Activated gamma-delta T cell treated with Interleukin-2 at 50 U/mL for 16 hours (primary cell): ENCODE measurements around the gene MIPOL1.

ENCODE experiments used
- DNase-seq: peaks from one replicate; pipeline ENCODE4 v3.0.0-alpha.2; 2020

Gene MIPOL1

DNA sequence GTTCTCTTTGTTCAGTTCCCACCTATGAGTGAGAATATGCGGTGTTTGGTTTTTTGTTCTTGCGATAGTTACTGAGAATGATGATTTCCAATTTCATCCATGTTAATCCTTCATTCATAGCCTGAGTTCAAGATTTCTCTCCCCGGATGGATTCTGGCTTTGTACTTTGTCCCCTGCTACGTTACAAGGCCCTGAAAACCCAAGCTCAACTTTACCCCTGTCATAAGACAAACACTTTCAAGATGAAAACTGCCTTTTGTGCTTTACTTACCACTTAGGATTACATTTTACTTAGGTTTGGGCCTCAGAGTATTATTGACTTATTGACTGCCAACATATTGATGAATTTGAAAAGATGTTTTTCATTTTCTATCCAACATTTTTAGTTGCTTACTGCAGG is 361.0 kb downstream of the MIPOL1 start:
- no peak for DNase-seq

DNA sequence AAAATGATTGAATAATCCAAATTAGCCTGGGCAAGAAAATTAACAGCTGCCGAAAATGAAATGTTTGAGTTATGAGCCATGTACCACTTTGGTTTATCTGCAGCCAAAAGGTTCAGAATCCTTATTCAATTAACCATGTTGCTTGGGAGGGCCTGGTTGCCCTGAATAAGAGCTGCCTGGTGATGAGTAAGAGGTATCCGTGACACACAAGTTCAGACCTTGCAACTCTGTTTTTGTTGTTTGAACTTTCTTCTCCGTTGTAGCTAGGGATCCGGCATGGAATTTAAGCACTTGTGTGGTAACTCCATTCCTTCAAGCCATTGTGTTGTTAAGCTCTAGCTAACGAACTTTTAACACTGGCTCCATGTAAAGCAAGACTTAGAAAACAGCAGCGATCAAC is 361.6 kb downstream of the MIPOL1 start:
- no peak for DNase-seq

DNA sequence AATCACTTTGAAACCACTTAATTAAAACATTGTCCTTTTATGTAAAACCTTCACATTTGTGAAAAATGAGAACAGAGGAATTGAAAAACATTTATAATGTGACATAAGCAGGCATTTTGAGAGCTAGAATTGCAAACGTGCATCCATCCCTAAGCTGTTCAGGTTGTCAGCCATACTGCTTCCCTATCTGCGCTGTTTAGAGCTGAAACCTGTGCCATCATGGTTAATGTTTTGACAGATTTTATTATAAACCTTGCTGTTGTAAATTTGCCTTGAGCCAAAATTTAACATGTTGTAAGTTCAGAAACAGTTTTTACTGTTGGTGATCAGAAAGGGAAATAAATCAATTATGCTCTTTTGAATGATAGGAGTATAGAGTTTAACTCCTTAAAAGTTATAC is 365.5 kb downstream of the MIPOL1 start:
- no peak for DNase-seq

DNA sequence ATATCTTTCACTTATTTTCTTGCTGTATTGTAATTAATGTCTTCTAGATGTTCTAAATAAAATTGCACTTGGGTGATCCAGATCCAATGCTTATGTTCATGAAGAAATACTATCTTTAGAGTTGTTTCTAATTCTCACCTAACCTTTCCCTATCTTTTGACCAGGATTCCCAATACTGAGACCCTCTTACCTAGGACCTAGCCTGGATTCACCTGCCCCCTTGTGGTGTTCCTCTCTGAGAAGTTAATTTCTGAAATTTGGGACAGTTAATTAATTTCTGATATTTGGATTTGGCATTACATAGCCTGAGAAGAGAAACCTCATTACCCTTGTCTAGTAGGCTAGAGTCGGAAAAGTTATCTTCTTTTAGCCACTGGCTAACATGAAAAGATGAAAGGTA is 367.8 kb downstream of the MIPOL1 start:
- DNase-seq, result no peak

DNA sequence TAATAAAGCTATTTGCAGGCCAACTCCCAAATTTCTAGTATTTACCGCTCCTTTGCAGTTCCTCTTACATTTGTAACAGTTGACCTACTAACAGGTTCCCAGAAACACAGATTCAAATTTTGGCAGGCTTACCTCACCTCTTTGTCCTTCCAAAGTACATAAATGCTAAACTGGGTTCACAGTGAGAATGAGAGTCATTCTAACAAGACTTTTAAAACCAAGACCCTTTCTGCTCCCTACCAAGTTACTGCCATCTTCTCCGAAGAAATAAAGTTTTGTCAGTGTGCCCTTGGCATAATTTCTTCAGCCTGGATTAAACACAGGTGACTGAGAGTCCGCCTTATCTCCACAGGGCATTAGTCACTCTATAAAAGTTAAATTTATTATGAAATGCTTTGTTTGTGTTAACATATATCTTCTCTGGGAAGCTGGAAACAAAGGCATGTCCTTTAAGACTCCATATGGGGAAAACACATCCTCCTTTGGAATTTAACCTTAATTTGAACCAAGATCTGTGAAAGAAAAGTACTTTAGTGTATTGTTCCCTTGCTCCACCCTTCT is 369.2 kb downstream of the MIPOL1 start:
- no peak for DNase-seq

DNA sequence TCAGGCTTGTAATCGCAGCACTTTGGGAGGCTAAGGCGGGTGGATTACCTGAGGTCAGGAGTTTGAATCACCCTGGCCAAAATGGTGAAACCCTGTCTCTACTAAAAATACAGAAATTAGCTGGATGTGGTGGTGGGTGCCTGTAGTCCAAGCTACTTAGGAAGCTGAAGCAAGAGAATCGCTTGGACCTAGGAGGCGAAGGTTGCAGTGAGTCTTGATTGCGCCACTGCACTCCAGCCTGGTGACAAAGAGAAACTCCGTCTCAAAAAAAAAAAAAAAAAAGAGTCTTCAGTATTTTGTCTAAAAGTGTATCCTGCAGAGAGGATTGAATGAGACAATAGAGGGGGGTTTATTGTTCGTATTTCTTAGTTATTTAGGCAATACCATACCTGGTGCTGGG is 372.0 kb downstream of the MIPOL1 start:
- no peak for DNase-seq

DNA sequence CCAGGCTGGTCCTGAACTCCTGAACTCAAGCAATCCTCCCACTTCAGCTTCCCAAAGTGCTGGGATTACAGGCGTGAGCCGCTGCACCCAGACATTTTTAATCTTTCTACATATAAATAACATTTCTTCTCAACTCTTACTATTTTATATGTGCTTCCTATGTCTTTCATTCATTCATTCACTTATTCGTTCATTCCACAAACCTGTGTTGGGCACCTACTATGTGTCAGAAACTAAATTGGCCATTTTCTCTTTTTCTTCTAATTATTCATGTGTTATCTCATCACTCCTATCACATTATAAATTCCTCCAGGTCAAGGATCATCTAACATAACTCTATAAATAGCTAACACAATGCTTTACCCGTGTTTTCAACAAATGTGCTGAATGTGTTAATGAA is 373.7 kb downstream of the MIPOL1 start:
- no peak for DNase-seq

DNA sequence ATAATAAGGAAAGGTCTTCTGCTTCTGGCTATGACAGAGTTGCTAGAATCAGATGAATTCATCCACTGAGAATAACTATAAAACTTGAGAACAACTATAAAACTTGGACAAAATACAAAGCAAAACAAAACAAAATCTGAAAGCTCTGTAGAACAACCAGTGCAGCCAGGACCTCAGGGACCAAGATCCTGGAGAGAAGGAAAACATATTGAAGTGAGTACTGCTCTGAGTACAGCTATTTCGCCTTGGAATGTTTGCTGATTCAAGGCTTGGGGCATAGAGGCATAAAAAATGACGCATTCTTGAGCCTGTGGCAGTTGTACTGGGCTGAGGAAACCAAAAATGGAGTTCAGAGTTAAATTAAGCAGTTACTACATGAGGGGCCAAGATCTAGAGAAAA is 375.6 kb downstream of the MIPOL1 start:
- DNase-seq, result no peak

DNA sequence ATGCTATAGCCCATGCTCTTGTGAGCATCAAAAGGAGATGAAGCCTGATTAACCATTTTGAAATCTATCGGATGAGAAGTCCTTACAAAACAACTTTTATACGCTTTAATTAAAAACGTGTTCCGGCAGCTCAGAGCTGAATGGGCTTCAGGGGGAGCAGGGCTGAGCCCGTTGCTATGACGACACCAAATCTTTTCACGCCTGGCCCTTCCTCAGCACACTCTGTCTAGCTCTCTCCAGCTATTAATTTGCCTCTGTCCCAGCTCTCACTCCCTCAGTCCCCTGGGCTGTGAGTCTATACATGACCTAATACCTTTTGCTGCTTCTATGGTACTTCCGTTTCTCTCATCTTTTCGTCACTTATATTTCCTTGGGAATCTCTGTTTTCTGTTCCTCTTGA is 381.5 kb downstream of the MIPOL1 start:
- no peak for DNase-seq

DNA sequence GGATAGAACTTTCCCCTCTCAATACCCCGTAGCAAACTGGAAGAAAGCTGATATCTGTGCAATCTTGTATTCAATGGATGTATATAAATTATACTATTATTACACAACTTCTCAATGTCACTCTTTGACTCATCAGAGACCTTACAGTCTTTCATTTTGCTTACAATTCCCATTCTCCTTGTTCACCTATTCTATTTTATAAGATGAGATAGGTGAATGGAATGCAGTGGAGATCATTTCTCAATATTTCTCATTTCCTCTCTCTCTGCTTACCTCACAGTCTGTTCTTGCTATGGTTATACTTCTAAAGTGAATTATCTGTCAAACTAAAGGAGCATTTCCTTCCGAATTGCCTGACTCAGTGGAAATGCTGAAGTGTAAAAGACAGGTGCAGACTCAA is 382.4 kb downstream of the MIPOL1 start:
- no peak for DNase-seq

DNA sequence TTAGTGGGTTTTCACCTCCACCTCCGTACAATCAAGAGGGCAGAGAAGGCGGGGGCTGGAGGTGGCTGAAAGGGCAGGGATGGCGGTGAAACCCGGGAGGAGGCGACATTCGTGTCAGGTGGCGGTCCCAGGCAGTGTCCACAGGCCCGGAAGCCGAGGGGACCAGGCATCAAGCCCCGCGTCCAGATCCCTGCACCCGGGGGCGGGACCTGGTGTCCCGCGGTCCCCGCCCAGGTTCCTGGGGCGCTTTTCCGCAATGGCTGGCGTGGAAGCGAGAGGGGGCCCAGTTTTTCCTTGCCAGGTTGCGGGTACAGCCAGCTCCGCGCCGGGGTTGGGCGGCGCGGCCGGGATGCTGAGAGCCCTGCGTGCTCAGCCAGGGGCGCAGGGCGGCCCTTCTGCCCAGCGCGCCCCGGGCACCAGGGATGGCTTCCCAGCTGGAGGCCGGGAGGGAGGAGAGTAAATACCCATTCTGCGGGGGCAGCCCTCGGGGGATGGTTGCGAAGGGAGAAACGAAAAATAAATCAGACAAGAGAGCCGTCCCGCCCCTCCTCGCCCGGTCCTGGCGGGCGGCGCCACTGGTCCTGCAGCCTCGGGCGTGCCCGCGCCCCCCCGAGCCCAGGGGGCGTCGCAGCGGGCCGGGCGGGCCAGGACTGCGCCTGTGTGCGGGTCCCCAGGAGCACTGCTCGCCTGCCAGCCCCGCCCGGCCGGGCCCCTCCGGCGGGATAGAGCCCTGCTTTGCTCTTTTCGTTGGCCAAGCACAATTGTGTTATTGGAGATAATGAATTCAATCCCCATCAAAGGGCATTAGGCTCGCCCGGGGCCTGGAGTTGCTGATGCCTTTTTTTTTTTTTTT is 385.8 kb downstream of the MIPOL1 start:
- no peak for DNase-seq

DNA sequence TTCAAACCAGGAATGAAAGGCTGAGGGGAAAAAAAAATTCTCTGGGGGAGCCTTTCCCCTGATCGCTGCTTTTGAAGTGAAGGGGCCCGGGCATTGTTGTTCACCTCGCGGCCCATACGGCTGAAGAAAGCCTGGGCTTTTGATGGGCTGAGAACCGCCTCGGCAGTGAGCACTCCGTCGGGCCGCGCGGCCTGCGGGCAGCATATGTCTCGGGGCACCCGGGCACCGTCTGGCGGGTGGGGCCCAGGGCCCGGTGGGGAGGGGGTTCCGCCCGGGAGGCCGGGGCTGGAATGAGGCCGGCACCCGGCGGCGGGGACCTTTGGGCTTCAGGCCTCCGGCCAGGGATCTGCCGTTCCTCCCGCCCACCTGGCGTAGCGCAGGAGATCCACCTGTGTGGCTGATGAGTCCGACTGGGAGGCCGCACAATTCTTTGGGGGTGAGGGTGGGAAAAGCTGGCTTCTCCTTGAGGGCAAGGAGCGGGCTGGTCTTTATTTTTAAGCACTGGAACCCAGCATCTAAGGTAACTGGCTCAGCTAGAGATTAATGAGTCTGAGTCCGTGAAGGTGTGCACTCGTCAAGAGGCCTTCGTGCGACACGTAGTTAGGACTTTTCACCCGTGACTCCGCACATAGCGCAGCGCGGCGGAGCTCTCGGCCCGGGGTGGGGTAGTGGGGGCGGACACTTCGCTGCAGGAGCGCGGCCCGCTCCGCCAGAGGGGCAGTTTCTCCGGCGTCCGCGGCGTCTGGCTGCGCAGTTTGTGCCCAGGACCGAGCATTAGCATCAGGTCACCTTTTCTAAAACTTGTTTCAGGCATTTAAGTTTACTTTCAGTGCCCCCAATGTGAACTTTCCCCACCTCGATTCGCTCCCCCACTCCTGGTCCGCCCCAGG is 386.7 kb downstream of the MIPOL1 start:
- DNase-seq, result no peak

DNA sequence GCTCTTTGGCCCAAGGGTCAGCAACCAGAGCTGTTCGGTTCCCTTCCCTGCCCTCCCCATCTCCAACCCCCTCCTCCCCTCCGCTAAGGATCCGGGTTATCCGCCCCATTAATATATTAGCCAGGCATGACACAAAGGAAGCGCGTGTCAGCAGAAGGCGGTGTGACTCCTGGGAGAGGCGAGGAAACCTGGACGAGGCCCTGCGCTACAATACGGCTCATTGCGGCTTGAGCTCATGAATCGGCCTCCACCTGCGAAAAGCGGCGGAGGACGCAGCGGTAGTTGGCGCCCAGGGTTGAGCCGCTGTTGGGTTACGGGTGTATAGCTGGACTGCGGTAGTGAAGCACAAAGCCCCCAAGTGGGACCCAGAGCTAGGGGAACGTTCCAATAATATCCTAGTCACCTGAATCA is 387.4 kb downstream of the MIPOL1 start:
- no peak for DNase-seq

DNA sequence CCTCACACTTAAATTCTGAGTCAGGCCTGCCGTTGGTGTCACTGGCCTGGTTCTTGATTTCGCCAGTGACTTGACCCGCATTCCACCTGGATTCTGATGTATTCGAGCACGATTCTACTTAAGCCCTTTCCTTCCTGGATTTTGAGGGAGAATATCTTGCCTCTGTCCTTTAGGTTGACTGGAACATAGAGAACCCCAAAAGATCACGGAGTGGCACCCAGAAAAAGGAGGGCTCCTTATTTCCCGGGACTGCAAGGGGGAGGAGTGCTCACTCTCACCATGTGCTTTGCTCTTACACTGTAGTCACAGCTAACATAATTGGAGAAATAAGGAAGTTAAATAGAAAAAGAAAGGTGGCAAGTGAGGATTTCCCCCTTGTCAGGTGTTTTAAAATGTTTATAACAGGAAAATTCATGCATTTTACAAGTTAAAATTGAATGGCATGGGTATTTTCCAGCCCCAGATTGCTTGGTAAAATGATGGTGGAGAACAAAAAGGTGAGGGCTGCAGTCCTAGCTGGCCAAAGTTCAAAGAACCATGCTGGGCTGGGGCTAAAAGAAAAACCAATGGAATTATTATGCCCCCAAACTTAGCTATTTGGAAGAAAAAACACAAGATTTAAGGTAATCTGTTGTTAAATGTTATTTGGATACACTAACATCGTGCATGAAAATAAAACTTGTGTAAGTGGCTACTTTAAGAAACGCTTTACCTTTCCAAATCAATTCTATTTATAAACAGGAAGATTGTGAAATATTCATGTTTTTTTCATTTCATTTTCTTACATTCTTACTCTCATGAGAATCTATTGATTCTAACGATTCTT is 388.4 kb downstream of the MIPOL1 start:
- DNase-seq, result no peak

DNA sequence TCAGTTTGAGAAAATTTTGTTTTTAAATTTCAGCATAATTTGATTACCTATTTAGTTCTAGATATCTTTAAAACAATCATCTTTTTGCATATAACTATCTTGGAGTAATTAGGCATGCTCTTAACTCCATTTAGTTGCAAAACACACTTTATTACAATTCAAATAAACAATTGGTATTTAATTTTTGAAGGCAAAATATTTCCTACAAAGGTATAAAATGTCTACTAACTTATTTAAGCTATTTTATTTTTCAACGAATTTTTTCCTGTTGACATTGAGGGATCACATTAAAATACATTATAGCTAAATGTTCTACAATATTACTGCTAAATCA is 389.0 kb downstream of the MIPOL1 start:
- no peak for DNase-seq

DNA sequence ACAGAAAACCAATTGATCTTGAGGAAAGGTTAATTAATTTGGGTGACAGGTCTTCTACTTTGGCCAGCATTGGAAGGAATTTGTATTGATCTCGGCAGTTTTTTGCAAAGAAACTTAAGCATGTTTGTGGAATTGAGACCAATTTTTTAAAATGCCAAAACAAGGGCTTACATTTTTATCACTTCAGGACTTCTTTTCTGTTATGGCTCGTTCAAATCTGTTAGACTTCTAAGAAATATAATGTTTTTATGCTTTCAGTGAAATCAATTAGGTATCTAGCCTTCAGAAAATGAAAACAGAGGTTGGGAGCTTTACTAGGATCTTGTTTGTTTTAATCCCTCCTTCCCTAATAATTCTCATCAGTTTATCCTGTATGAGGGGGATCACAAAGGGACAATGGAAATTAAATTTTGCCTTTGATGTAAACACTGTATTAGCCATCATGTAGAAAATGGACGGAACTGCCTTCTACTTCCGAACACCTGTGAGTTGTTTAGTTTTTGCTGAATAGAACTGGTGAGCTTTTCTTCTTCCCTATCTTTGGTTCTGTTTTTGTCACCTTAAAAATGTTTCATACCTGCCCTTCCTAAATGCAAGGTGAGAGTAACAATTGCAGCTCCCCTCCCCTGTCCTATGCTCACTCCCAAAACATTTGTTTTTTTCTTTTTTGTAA is 389.5 kb downstream of the MIPOL1 start:
- DNase-seq, result no peak

DNA sequence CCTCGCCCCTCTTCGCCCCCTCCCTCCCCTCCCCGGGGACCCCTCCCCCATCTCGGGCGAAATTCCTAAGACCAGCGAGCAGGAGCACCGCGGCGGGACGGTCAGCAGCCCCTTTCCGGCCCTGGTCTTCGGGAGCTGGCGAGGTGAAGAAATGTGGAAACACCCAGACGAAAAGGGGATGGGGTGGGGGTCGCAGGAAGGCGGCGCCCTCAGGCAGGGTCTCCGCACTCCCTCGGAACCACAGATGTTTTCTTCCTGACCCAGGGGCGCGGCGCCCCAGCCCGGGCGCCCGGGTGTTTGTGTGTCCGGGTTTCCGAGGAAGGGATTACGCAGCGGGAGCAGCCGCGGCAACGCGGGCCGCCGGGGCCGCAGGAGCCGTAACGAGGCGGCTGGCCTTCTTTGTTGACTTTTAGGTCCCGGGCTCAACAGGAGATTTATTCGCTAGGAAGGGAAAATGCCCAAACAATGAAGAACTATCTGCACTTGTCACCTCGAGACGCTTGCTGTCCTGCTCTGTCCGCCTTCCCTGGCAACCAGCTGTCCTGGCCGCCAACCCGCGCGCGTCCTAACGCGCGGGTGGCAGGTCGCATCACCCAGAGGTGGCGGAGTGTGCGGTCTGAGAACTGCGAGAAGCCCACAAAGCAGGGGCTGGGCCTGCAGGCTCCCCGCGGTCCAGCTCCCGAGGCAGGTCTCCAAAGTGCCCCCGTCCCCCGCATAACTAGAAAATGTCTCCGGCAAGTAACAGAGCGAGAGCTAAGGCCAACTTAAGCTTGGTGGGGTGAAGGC is 390.3 kb downstream of the MIPOL1 start:
- no peak for DNase-seq

DNA sequence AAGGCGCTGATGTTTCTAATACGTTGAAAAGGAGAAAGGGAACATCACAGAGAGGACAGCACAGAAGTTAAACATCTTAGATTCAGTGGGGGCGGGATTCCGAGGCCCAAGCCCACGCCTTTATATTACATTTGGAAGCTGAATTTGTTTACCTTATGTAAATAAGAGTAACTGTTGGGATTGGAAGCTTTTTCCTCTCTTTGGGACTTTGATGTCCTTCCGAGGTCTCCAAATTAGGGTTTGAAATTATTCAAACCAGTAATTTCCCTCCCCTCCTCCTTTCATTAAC is 390.9 kb downstream of the MIPOL1 start:
- DNase-seq, result no peak

DNA sequence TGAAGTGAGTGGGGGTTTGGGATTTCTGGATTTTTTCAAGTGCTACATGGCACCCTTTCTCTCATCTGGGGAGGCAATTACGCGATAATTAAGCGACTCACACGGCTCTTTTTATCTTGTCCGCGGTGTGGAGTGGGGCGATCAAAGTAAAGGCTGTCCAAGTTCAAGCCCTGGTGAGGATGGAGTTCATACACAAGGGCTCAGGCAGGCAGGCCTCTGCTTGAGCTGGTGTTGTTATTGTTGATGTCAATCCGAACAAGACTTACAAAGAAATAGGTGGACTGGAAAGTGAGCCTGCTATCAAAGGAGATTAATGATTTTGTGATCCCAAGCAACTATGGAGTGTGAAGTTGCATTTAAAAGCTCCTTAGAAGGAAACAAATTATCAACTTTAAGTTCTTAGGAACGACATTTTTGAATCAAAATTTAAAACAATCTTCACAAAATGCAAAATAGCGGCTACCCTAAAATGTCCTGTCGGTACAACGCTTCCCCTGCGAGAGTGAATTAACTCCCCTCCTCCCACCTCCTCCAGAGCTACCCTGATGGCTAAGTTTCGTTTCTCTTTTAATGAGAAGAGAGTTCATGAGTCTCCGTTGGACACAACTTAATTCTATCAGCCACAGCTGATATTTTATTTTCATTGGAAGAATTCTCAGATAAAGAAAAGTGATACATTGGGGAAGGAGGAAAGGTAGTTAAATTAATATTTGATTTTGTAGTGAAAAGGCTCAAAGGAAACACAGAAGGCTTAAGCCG is 391.4 kb downstream of the MIPOL1 start:
- no peak for DNase-seq

DNA sequence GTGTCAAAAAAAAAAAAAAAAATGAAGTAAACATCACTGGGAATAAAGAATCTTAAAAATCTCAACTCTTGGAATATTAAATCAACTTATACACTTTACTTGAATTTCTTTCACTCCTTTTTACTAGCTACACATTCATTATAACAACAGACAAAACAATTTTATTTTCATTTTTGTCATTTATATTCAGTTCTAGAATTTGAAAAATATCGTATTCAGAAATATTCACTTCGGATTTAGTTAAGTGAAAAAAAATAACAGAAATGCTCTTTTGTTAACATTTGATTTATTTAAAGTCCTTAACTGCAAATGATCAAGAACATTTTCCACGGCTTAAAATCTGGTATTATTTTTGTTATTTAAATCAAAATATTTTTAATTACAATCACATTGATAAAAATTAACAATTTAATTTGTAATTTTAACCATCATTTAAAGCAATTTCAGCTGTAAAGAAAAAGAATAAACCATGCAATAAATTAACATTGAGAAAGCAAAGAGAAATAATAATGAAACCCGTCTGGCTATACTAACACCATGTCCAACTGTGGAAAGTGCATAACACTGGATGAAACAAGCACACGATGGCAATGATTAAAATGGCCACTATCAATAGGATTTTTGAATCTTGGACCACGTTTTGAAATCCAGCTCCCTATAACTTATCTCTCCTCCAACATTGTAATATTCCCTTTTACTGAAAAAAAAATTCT is 392.1 kb downstream of the MIPOL1 start:
- DNase-seq, result no peak
